ENCODE data around the gene KCNN3. TPM values are rescaled to one million over a fixed set of nuclear protein-coding genes. Genes with fewer than 3 reads are reported as not detected.
A peak's percentile ranks its signal among the peaks of the same experiment; 100 is the strongest.

KCNN3 gene
- total and polyA plus RNA-seq, 4 donors = 0.08 to 4.7 (median 1.8) TPM

DNA sequence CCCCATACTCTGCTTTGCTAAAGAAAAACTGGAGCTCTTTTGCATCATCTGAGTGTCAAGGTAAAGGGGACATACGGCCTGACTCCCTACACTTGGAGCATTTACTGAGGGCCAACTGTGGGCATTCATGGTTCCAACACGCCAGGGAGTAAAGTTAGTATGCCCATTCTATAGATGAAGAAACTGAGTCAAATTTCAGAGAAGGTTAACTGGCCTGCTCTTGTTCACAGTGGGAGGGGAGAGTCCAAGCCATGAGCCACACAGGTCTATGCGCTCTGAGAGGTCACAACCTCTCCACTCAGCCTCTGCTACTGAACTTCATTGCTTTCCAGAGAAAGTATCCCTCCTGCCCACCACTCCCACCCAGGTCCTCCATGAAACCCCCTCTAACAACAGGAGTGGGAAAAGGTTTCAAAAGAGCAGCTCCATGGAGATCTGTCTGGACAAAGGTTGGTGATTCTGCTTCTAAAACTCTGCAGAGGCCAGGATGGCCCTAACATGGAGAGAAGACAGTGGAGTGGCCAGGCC, 6.8 kb upstream of the KCNN3 start:
- intact Hi-C loops (cut with DNase I) = loop anchor here (5.0 kb wide), 1 partner anchor 395 kb away; no protein-coding TSS in a partner anchor
- H3K27me3 ChIP-seq (ENCODE audit: control insufficient read depth in 1 of 2, insufficient read depth in 2 of 2, low read length in 1 of 2) = peaks cover 0 to 1% of the 10 kb centered on the region in 2 donors
- no peaks in the 10 kb centered on the region for H3K36me3 ChIP-seq (ENCODE audit: control insufficient read depth in 1 of 2, insufficient read depth in 2 of 2, low read length in 1 of 2)
- WGBS, 2 donors = 57 to 75% methylated on average over 3 of the region's 3 CpGs
- ATAC-seq (ENCODE audit: low FRiP score) (no peak), DNase-seq (peak in 1 of 2 donors; percentile 15)
- no peak overlapping the region for H3K4me3 ChIP-seq (ENCODE audit: low read length in 2 of 2)
- no peaks in the 10 kb centered on the region for H3K4me1 ChIP-seq (ENCODE audit: control insufficient read depth in 1 of 2, insufficient read depth in 2 of 2, low read length in 2 of 2)
- H3K27ac ChIP-seq (ENCODE audit: low read depth in 1 of 2, low read length in 2 of 2) = no peak overlapping the region
- no peaks in the 10 kb centered on the region for H3K9me3 ChIP-seq (ENCODE audit: control insufficient read depth, low read length)

DNA sequence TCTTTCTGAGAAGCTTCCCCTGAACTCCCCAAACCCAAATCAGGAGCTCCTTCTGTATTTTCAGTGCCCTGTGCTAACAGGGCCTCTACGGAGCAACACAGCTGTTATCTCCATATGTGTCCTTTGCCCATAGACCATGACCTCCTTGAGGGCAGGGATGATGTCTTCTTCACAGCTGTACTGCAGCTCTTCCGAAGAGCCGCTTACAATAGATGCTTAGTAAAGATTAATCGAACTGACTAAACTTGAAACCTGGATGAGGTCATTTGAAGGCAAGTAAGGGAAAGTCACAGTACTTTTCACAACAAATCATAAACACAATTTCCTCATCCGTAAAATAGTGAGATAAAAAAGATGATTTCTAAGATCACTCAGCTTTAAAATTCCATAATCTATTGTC, 4.4 kb upstream of the KCNN3 start:
- no peaks in the 10 kb centered on the region for H3K36me3 ChIP-seq (ENCODE audit: control insufficient read depth in 1 of 2, insufficient read depth in 2 of 2, low read length in 1 of 2)
- intact Hi-C loops (cut with DNase I) = no loop called here
- 89 to 95% methylated on average over 5 of the region's 5 CpGs for WGBS, 2 donors
- ATAC-seq (ENCODE audit: low FRiP score) (no peak), DNase-seq (peak in 1 of 2 donors; percentile 2)
- H3K27me3 ChIP-seq (ENCODE audit: control insufficient read depth in 1 of 2, insufficient read depth in 2 of 2, low read length in 1 of 2) = peaks cover 0 to 1% of the 10 kb centered on the region in 2 donors
- no peaks in the 10 kb centered on the region for H3K4me1 ChIP-seq (ENCODE audit: control insufficient read depth in 1 of 2, insufficient read depth in 2 of 2, low read length in 2 of 2)
- no peak overlapping the region for H3K27ac ChIP-seq (ENCODE audit: low read depth in 1 of 2, low read length in 2 of 2)
- no peaks in the 10 kb centered on the region for H3K9me3 ChIP-seq (ENCODE audit: control insufficient read depth, low read length)
- no peak overlapping the region for H3K4me3 ChIP-seq (ENCODE audit: low read length in 2 of 2)

DNA sequence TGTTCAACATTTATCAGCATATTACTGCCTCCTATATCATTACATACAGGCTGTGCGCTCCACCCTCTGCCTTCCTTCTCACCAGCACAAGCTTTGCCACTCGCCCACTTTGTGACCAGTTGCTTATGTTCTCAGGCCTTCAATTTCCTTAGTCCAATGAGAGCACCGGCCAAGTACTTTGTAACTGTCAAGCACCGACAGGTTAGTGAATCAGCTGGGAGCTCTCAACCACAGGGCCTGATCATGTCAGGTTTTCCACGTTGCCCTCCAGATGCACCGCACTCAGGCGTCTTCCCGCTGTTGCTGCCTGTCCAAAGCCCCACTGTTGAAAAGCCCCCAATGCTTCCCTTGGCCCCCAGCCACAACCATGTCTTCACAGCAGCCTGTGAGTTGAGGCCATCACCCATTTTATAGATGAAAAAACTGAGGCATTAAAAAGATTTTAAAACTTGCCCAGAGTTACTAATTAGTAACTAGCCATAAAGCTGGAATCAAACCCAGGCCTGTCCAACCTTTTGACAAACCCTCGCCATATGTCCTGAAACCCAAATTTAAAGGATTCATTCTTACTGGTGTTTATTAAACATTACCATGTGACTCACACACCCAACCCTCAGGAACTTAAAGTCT, 3.4 kb upstream of the KCNN3 start:
- no peaks in the 10 kb centered on the region for H3K36me3 ChIP-seq (ENCODE audit: control insufficient read depth in 1 of 2, insufficient read depth in 2 of 2, low read length in 1 of 2)
- ATAC-seq (ENCODE audit: low FRiP score) = no peak
- 89 to 91% methylated on average over 9 of the region's 9 CpGs for WGBS, 2 donors
- no peaks in the 10 kb centered on the region for H3K9me3 ChIP-seq (ENCODE audit: control insufficient read depth, low read length)
- DNase-seq = peak in 1 of 2 donors; percentile 26
- peaks cover 0 to 1% of the 10 kb centered on the region in 2 donors for H3K27me3 ChIP-seq (ENCODE audit: control insufficient read depth in 1 of 2, insufficient read depth in 2 of 2, low read length in 1 of 2)
- no peak overlapping the region for H3K4me3 ChIP-seq (ENCODE audit: low read length in 2 of 2)
- intact Hi-C loops (cut with DNase I) = no loop called here
- H3K27ac ChIP-seq (ENCODE audit: low read depth in 1 of 2, low read length in 2 of 2) = no peak overlapping the region
- H3K4me1 ChIP-seq (ENCODE audit: control insufficient read depth in 1 of 2, insufficient read depth in 2 of 2, low read length in 2 of 2) = no peaks in the 10 kb centered on the region

DNA sequence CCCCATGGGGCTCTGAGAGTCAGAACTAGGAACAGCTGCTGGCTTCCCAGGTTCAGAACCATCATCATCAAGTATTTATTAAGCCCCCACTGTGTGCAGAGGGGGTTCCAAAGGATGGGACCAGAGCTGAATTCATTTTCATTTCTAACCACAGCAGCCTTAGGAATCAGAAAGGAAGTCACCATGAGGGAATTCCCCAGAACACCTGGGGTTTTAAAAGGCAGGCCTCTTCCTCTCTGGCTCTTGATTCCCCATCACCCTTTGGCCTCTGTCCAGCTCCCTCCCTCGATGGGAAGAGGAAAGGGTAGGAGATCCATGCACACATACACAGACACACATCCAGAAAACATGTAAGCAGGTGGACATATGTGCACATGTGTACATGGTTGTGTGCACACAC, 1.3 kb upstream of the KCNN3 start:
- intact Hi-C loops (cut with DNase I) = no loop called here
- Histone ChIP-seq H3K4me1 (ENCODE audit: control insufficient read depth in 1 of 2, insufficient read depth in 2 of 2, low read length in 2 of 2) (no peaks in the 10 kb centered on the region), H3K36me3 (ENCODE audit: control insufficient read depth in 1 of 2, insufficient read depth in 2 of 2, low read length in 1 of 2) (no peaks in the 10 kb centered on the region), H3K4me3 (ENCODE audit: low read length in 2 of 2) (no peak overlapping the region), H3K9me3 (ENCODE audit: control insufficient read depth, low read length) (no peaks in the 10 kb centered on the region), H3K27me3 (ENCODE audit: control insufficient read depth in 1 of 2, insufficient read depth in 2 of 2, low read length in 1 of 2) (peaks cover 0 to 1% of the 10 kb centered on the region in 2 donors), H3K27ac (ENCODE audit: low read depth in 1 of 2, low read length in 2 of 2) (no peak overlapping the region)
- WGBS, 2 donors = 31 to 32% methylated on average over 1 of the region's 1 CpG
- DNase-seq = peak; percentile 2 to 15
- ATAC-seq (ENCODE audit: low FRiP score) = no peak

DNA sequence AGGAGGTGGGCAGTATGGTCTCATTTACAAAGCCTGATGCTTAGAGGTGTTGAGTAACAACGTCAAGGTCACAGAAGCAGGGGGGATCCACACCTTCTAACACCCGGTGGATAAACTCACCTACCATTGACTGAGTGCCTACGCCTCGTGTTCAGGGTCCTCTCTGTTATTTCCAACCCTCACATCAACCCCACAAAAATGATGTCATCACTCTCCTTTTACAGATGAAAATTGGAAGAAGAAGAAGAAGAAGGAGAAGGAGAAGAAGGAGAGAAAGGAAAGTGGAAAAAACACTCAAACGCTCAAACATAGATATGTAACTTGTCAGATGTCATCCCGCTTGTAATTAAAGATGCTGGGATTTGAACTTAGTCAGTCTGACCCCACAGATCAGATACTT, 653 bp upstream of the KCNN3 start:
- H3K9me3 ChIP-seq (ENCODE audit: control insufficient read depth, low read length) = no peaks in the 10 kb centered on the region
- DNase-seq = no peak
- no peaks in the 10 kb centered on the region for H3K36me3 ChIP-seq (ENCODE audit: control insufficient read depth in 1 of 2, insufficient read depth in 2 of 2, low read length in 1 of 2)
- H3K4me3 ChIP-seq (ENCODE audit: low read length in 2 of 2) = no peak overlapping the region
- no peaks in the 10 kb centered on the region for H3K4me1 ChIP-seq (ENCODE audit: control insufficient read depth in 1 of 2, insufficient read depth in 2 of 2, low read length in 2 of 2)
- ATAC-seq (ENCODE audit: low FRiP score) = no peak
- WGBS, 2 donors = 62 to 64% methylated on average over 6 of the region's 6 CpGs
- no peak overlapping the region for H3K27ac ChIP-seq (ENCODE audit: low read depth in 1 of 2, low read length in 2 of 2)
- H3K27me3 ChIP-seq (ENCODE audit: control insufficient read depth in 1 of 2, insufficient read depth in 2 of 2, low read length in 1 of 2) = peaks cover 0 to 1% of the 10 kb centered on the region in 2 donors
- intact Hi-C loops (cut with DNase I) = no loop called here

DNA sequence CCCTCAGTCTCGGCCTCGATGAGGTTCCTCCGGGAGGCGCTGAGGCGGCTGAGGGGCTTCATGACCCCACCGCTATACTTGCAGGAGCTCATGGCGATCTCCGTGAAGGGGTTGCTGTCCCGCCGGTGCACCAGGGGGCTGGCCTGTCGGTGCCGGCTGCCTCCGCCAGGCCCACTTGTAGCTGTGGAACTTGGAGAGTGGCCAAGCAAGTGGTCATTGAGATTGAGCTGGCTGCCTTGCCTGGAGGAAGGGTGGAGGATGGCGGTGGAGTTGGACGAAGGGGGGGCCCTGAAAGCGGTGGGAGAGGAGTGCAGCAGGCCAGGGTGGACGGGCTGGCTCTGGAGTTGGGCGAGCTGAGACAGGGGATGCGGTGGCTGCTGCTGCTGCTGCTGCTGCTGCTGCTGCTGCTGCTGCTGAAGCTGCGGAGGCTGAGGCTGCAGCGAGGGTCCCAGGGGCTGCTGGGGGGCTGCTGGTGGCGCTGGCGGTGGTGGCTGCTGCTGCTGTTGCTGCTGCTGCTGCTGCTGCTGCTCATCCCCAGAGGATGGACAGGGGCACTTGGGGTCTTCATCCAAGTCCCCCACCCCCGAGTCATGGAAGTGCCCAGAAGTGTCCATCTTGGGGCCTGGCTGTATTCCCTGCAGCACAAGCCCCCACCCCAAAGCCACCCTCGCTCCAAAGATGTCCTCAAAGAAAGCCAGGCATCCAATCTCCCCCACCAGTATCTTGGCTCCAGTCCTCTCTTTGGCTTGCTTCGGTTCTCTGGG, 548 bp downstream of the KCNN3 start:
- Histone ChIP-seq H3K4me1 (ENCODE audit: control insufficient read depth in 1 of 2, insufficient read depth in 2 of 2, low read length in 2 of 2) (no peaks in the 10 kb centered on the region), H3K27me3 (ENCODE audit: control insufficient read depth in 1 of 2, insufficient read depth in 2 of 2, low read length in 1 of 2) (peaks cover 0 to 1% of the 10 kb centered on the region in 2 donors), H3K36me3 (ENCODE audit: control insufficient read depth in 1 of 2, insufficient read depth in 2 of 2, low read length in 1 of 2) (no peaks in the 10 kb centered on the region), H3K9me3 (ENCODE audit: control insufficient read depth, low read length) (no peaks in the 10 kb centered on the region), H3K4me3 (ENCODE audit: low read length in 2 of 2) (peak overlapping the region in 1 of 2 donors; percentile 30), H3K27ac (ENCODE audit: low read depth in 1 of 2, low read length in 2 of 2) (no peak overlapping the region)
- intact Hi-C loops (cut with DNase I) = no loop called here
- peak; percentile 66 to 80 for DNase-seq
- 2 to 6% methylated on average over 21 to 26 of the region's 26 CpGs for WGBS, 2 donors
- ATAC-seq (ENCODE audit: low FRiP score) = peak; percentile 36

DNA sequence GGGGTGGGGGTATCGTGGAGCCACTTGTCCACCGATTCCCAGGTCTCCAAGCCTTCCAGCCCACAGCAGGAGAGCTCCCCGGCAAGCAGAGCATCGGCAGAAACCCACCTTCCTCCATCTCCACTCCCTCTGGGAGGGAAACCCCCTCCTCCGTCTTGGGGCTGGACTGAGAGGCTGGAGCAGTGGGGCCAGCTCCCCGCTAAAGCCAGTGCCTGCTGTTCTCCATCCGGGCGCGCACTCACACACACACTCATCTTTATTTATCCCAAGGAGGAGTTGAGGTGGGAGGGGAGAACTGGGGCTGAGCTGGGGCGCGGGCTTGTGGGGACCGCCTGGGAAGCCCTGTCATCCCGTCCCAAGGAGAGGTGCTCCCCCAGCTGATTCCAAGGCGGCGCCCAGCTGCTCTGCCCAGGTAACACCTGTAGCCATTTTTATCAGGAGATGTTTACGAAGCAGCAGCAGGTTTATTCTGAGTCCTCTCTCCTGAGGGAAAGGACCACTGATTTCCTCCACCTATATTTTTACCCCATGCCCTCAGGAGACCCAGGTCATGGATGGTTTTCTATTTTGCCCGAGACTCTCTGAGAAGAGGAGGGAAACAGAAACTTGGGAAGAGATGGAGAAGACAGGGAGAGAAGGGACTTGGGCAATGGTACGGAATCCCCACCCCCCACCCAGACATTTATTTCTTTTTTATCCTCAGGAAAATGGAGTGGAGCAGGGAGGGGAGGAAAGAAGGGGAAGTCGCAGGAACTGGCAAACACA, 2.1 kb downstream of the KCNN3 start:
- DNase-seq (peak; percentile 43 to 69), ATAC-seq (ENCODE audit: low FRiP score) (no peak)
- Histone ChIP-seq H3K4me3 (ENCODE audit: low read length in 2 of 2) (no peak overlapping the region), H3K27ac (ENCODE audit: low read depth in 1 of 2, low read length in 2 of 2) (no peak overlapping the region), H3K27me3 (ENCODE audit: control insufficient read depth in 1 of 2, insufficient read depth in 2 of 2, low read length in 1 of 2) (peaks cover 0 to 1% of the 10 kb centered on the region in 2 donors), H3K36me3 (ENCODE audit: control insufficient read depth in 1 of 2, insufficient read depth in 2 of 2, low read length in 1 of 2) (no peaks in the 10 kb centered on the region), H3K4me1 (ENCODE audit: control insufficient read depth in 1 of 2, insufficient read depth in 2 of 2, low read length in 2 of 2) (no peaks in the 10 kb centered on the region), H3K9me3 (ENCODE audit: control insufficient read depth, low read length) (no peaks in the 10 kb centered on the region)
- WGBS, 2 donors = 12 to 41% methylated on average over 19 of the region's 19 CpGs
- intact Hi-C loops (cut with DNase I) = no loop called here

DNA sequence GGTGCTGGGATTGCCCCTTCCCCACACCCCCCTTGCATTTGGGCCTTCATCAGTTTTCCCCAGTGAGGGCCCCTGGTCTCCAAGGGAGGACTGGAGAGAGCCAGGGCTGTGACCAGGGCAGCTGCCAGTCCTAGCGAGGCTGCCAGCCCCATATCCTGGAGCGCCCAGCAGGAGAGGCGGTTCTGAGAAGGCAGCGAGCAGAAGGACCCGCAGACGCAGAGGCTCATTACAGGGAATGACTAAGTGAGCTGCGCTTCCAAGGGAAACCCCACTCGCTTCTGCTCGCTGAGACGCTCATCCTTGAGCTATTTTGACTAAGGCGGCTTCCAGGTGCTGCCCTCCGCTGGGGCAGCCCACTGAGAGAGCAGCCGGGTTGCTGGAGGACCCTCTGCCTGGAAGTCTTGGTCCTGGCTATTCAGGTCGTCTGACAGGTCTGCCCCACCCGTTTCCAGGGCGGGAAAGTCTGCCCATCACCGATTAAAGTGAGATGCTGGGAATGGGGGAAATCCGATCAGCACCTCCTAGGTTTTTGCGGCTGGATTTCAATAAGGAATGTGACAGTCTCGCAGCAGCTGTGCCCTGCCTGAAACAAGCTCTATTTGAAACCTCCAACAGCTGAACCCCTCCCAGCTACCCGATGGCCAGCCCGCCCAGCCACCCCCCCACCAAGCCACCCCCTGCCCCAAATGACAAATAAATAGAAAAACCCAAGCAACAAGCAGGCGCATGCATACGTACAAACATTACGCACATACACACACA, 2.8 kb downstream of the KCNN3 start:
- Histone ChIP-seq H3K27ac (ENCODE audit: low read depth in 1 of 2, low read length in 2 of 2) (no peak overlapping the region), H3K27me3 (ENCODE audit: control insufficient read depth in 1 of 2, insufficient read depth in 2 of 2, low read length in 1 of 2) (no peaks in the 10 kb centered on the region), H3K4me1 (ENCODE audit: control insufficient read depth in 1 of 2, insufficient read depth in 2 of 2, low read length in 2 of 2) (no peaks in the 10 kb centered on the region), H3K4me3 (ENCODE audit: low read length in 2 of 2) (no peak overlapping the region), H3K36me3 (ENCODE audit: control insufficient read depth in 1 of 2, insufficient read depth in 2 of 2, low read length in 1 of 2) (no peaks in the 10 kb centered on the region), H3K9me3 (ENCODE audit: control insufficient read depth, low read length) (no peaks in the 10 kb centered on the region)
- DNase-seq (peak; percentile 52 to 85), ATAC-seq (ENCODE audit: low FRiP score) (no peak)
- 2 to 15% methylated on average over 23 to 25 of the region's 25 CpGs for whole genome bisulfite sequencing, 2 donors
- intact Hi-C loops (cut with DNase I) = no loop called here
